Liver (tissue), 9 donors: Measurements from ENCODE around the gene RFT1. TPM values are rescaled to one million over a fixed set of nuclear protein-coding genes. Genes with fewer than 3 reads are reported as not detected.

Source experiments
- DNase-seq: peaks from one replicate; pipeline ENCODE4 v3.0.0-alpha.2; 2017; ENCODE audit warnings: low spot score
- H3K27ac ChIP-seq, 2 donors: one replicate each; pipeline ENCODE4 v1.7.0; 2013; ENCODE audit warnings: inconsistent platforms in 2 of 2, low read length in 2 of 2, control low read depth in 1 of 2, low read depth in 1 of 2, mild to moderate bottlenecking in 1 of 2
- H3K27me3 ChIP-seq, 4 donors: one replicate each; pipeline versions ENCODE4 v1.6.1 to v1.7.0; 2013; ENCODE audit warnings: low read length in 3 of 4, inconsistent platforms in 1 of 4, mild to moderate bottlenecking in 1 of 4, moderate library complexity in 1 of 4; ENCODE audit not compliant: control insufficient read depth in 4 of 4, insufficient read depth in 4 of 4
- H3K36me3 ChIP-seq, 4 donors: one replicate each; pipeline versions ENCODE4 v1.6.1 to v1.7.0; 2013; ENCODE audit warnings: low read length in 3 of 4, mild to moderate bottlenecking in 3 of 4, low read depth in 1 of 4, moderate library complexity in 1 of 4; ENCODE audit not compliant: control insufficient read depth in 4 of 4, insufficient read depth in 3 of 4
- H3K4me1 ChIP-seq, 4 donors: one replicate each; pipeline versions ENCODE4 v1.6.1 to v1.7.0; 2013; ENCODE audit warnings: low read length in 3 of 4, mild to moderate bottlenecking in 3 of 4, moderate library complexity in 1 of 4; ENCODE audit not compliant: control insufficient read depth in 4 of 4, insufficient read depth in 4 of 4
- H3K4me3 ChIP-seq, 3 donors: one replicate each; pipeline versions ENCODE4 v1.6.1 to v1.7.0; 2013; ENCODE audit warnings: low read length in 3 of 3, control low read depth in 1 of 3, low read depth in 1 of 3, mild to moderate bottlenecking in 1 of 3
- H3K9ac ChIP-seq, 2 donors: one replicate each; pipeline ENCODE4 v1.7.0; 2013; ENCODE audit warnings: low read length in 2 of 2, mild to moderate bottlenecking in 2 of 2, moderate library complexity in 2 of 2, control low read depth in 1 of 2, low read depth in 1 of 2
- H3K9me3 ChIP-seq, 4 donors: one replicate each; pipeline versions ENCODE4 v1.6.1 to v1.7.0; 2013; ENCODE audit warnings: low read length in 3 of 4; ENCODE audit not compliant: control insufficient read depth in 4 of 4
- EGR1 ChIP-seq, 2 donors: IDR thresholded peaks; 2 replicates each; pipeline ENCODE4 v1.6.1; 2016 to 2018; ENCODE audit warnings: antibody characterized with exemption in 2 of 2, low read depth in 2 of 2
- FOXA1 ChIP-seq: IDR thresholded peaks from 2 replicates; pipeline ENCODE4 v1.6.1; 2016; ENCODE audit warnings: antibody characterized with exemption
- FOXA2 ChIP-seq: IDR thresholded peaks from 2 replicates; pipeline ENCODE4 v1.6.1; 2016; ENCODE audit warnings: antibody characterized with exemption
- GABPA ChIP-seq, 2 donors: IDR thresholded peaks in 1 of 2; conservative IDR thresholded peaks in 1 of 2; 2 replicates each; pipeline ENCODE4 v1.6.1; 2016; ENCODE audit warnings: antibody characterized with exemption in 2 of 2, mild to moderate bottlenecking in 1 of 2, moderate library complexity in 1 of 2
- HNF4A ChIP-seq, 2 donors: conservative IDR thresholded peaks; 2 replicates each; pipeline ENCODE4 v1.6.1; 2016; ENCODE audit warnings: antibody characterized with exemption in 2 of 2, mild to moderate bottlenecking in 2 of 2
- HNF4G ChIP-seq: IDR thresholded peaks from 2 replicates; pipeline ENCODE4 v1.6.1; 2016; ENCODE audit warnings: antibody characterized with exemption
- MAX ChIP-seq: IDR thresholded peaks from 2 replicates; pipeline ENCODE4 v1.6.1; 2016; ENCODE audit warnings: antibody characterized with exemption
- NR2F2 ChIP-seq: IDR thresholded peaks from 2 replicates; pipeline ENCODE4 v1.6.1; 2016; ENCODE audit warnings: antibody characterized with exemption
- RXRA ChIP-seq, 2 donors: IDR thresholded peaks; 2 replicates each; pipeline ENCODE4 v1.6.1; 2017 to 2018; ENCODE audit warnings: antibody characterized with exemption in 2 of 2, mild to moderate bottlenecking in 1 of 2
- SP1 ChIP-seq: IDR thresholded peaks from 2 replicates; pipeline ENCODE4 v1.6.1; 2018; ENCODE audit warnings: antibody characterized with exemption, mild to moderate bottlenecking
- TAF1 ChIP-seq: conservative IDR thresholded peaks from 2 replicates; pipeline ENCODE4 v1.6.1; 2016; ENCODE audit warnings: antibody characterized with exemption, mild to moderate bottlenecking
- YY1 ChIP-seq: IDR thresholded peaks from 2 replicates; pipeline ENCODE4 v1.6.1; 2016; ENCODE audit warnings: antibody characterized with exemption, mild to moderate bottlenecking
- WGBS: extraction: QIAGEN DNeasy Blood & Tissue Kit; methylation state at CpG from one replicate; pipeline ENCODE4 v1.1.7; 2013; 5-methylcytosine and 5-hydroxymethylcytosine counted together
- polyA plus RNA-seq, 2 donors: library from polyadenylated mRNA; stranded (reverse) in 1 of 2; unstranded in 1 of 2; fragments of 200-250 nt in 1 of 2; fragments of >200 nt in 1 of 2; fragmentation: Nextera tagmentation in 1 of 2; extraction: Ambion mirVana in 1 of 2; gene quantifications; one replicate each; pipeline versions ENCODE4 v1.2.1 to v1.2.3, GENCODE V29; 2013 to 2015
- total RNA-seq, 2 donors: library from RNA; depleted of rRNA; stranded (reverse); fragments of >200 nt; gene quantifications; one replicate each; pipeline ENCODE4 v1.2.3, GENCODE V29; 2014
- TF ChIP-seq, protein P1 (sequence below): IDR thresholded peaks from 2 replicates; pipeline ENCODE4 v1.6.1; 2016; ENCODE audit warnings: antibody characterized with exemption, mild to moderate bottlenecking
- TF ChIP-seq, protein P2 (sequence below): fragments of 150-350 bp; IDR thresholded peaks from 2 replicates; pipeline ENCODE4 v1.5.1; 2017; ENCODE audit warnings: improper control_type of control experiment, low read depth, low read length; ENCODE audit not compliant: missing input control
- TF ChIP-seq, protein P3 (sequence below): IDR thresholded peaks from 2 replicates; pipeline ENCODE4 v1.6.1; 2016; ENCODE audit warnings: antibody characterized with exemption
- TF ChIP-seq, protein P4 (sequence below): IDR thresholded peaks from 2 replicates; pipeline ENCODE4 v1.6.1; 2016; ENCODE audit warnings: antibody characterized with exemption
- donor health status: healthy.
- donor health status: healthy.
- donor health status: healthy.
- donor health status: healthy.
- donor health status: healthy.

RFT1 gene
- total and polyA plus RNA-seq, 4 donors: 8.0 to 12.6 (median 11.8) TPM

- Histone ChIP-seq H3K9ac (no peak overlapping the region), H3K36me3 (no peaks in the 10 kb centered on the region), H3K27ac (peak overlapping the region in 1 of 2 donors; percentile 23), H3K9me3 (no peaks in the 10 kb centered on the region), H3K4me3 (peak overlapping the region in 1 of 3 donors; percentile 1), H3K27me3 (no peaks in the 10 kb centered on the region), H3K4me1 (peaks cover 10 to 30% (median 19%) of the 10 kb centered on the region in 4 donors)
- no peak for DNase-seq
- 77% methylated on average over 7 of the region's 7 CpGs for WGBS
- TF ChIP-seq NR2F2: peak; percentile 45
- peak; percentile 78 for TF ChIP-seq SP1
- TF ChIP-seq HNF4A (conservative IDR thresholded peaks at IDR 0.05): peak; percentile 86 to 87
- TF ChIP-seq, protein P1, sequence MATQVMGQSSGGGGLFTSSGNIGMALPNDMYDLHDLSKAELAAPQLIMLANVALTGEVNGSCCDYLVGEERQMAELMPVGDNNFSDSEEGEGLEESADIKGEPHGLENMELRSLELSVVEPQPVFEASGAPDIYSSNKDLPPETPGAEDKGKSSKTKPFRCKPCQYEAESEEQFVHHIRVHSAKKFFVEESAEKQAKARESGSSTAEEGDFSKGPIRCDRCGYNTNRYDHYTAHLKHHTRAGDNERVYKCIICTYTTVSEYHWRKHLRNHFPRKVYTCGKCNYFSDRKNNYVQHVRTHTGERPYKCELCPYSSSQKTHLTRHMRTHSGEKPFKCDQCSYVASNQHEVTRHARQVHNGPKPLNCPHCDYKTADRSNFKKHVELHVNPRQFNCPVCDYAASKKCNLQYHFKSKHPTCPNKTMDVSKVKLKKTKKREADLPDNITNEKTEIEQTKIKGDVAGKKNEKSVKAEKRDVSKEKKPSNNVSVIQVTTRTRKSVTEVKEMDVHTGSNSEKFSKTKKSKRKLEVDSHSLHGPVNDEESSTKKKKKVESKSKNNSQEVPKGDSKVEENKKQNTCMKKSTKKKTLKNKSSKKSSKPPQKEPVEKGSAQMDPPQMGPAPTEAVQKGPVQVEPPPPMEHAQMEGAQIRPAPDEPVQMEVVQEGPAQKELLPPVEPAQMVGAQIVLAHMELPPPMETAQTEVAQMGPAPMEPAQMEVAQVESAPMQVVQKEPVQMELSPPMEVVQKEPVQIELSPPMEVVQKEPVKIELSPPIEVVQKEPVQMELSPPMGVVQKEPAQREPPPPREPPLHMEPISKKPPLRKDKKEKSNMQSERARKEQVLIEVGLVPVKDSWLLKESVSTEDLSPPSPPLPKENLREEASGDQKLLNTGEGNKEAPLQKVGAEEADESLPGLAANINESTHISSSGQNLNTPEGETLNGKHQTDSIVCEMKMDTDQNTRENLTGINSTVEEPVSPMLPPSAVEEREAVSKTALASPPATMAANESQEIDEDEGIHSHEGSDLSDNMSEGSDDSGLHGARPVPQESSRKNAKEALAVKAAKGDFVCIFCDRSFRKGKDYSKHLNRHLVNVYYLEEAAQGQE: no peak
- no peak for TF ChIP-seq HNF4G
- TF ChIP-seq RXRA (IDR thresholded peaks at IDR 0.05): peak; percentile 70 to 83
- TF ChIP-seq TAF1: no peak
- TF ChIP-seq YY1: peak; percentile 55
Observed at GRCh38 chr3:53150247-53151085, 20.2 kb upstream of the RFT1 start.

DNA sequence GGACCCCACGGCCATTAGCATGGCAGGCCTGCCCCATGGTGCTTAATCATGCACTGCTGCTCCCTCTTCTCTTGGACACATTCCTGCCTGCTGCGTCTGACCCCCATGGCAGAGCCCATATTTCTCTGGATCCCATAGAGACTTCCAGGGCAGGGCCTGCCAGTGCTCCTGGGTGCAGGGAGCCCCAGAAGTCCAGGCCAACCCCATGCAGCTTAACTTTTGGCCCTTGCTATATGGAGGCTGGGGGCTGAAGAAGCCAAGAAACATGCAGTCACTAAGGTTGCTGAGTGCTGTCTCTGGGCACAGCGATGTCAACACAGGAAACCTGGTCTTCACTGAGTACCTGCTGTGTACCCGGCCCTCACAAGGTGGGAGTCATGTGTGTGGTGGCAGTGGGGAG is 19.5 kb upstream of the RFT1 start:
- peaks cover 8 to 23% (median 14%) of the 10 kb centered on the region in 4 donors for H3K4me1 ChIP-seq
- H3K27me3 ChIP-seq: no peaks in the 10 kb centered on the region
- H3K36me3 ChIP-seq: no peaks in the 10 kb centered on the region
- no peak overlapping the region for H3K27ac ChIP-seq
- 88% methylated on average over 4 of the region's 4 CpGs for WGBS
- H3K4me3 ChIP-seq: no peak overlapping the region
- TF ChIP-seq NR2F2 (no peak), FOXA1 (no peak), HNF4A (conservative IDR thresholded peaks at IDR 0.05) (no peak), MAX (no peak), EGR1 (IDR thresholded peaks at IDR 0.05; ENCODE audit: low read depth in 2 of 2) (no peak), GABPA (IDR thresholded peaks at IDR 0.05 in 1 of 2, conservative IDR thresholded peaks at IDR 0.05 in 1 of 2) (no peak), TAF1 (no peak), YY1 (no peak), RXRA (IDR thresholded peaks at IDR 0.05) (no peak), SP1 (no peak), FOXA2 (no peak), HNF4G (no peak)
- TF ChIP-seq, protein P2, sequence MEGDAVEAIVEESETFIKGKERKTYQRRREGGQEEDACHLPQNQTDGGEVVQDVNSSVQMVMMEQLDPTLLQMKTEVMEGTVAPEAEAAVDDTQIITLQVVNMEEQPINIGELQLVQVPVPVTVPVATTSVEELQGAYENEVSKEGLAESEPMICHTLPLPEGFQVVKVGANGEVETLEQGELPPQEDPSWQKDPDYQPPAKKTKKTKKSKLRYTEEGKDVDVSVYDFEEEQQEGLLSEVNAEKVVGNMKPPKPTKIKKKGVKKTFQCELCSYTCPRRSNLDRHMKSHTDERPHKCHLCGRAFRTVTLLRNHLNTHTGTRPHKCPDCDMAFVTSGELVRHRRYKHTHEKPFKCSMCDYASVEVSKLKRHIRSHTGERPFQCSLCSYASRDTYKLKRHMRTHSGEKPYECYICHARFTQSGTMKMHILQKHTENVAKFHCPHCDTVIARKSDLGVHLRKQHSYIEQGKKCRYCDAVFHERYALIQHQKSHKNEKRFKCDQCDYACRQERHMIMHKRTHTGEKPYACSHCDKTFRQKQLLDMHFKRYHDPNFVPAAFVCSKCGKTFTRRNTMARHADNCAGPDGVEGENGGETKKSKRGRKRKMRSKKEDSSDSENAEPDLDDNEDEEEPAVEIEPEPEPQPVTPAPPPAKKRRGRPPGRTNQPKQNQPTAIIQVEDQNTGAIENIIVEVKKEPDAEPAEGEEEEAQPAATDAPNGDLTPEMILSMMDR: no peak
- TF ChIP-seq, protein P3, sequence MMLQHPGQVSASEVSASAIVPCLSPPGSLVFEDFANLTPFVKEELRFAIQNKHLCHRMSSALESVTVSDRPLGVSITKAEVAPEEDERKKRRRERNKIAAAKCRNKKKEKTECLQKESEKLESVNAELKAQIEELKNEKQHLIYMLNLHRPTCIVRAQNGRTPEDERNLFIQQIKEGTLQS: no peak
- TF ChIP-seq, protein P1: no peak
- TF ChIP-seq, protein P4, sequence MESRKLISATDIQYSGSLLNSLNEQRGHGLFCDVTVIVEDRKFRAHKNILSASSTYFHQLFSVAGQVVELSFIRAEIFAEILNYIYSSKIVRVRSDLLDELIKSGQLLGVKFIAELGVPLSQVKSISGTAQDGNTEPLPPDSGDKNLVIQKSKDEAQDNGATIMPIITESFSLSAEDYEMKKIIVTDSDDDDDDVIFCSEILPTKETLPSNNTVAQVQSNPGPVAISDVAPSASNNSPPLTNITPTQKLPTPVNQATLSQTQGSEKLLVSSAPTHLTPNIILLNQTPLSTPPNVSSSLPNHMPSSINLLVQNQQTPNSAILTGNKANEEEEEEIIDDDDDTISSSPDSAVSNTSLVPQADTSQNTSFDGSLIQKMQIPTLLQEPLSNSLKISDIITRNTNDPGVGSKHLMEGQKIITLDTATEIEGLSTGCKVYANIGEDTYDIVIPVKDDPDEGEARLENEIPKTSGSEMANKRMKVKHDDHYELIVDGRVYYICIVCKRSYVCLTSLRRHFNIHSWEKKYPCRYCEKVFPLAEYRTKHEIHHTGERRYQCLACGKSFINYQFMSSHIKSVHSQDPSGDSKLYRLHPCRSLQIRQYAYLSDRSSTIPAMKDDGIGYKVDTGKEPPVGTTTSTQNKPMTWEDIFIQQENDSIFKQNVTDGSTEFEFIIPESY: no peak
- no peak overlapping the region for H3K9ac ChIP-seq
- no peak for DNase-seq
- H3K9me3 ChIP-seq: no peaks in the 10 kb centered on the region
